ENCODE measurements around the gene RHOT1.
"Not testable (repeated sequence)": the region's sequence is repeated elsewhere in the genome, so short reads cannot be mapped to it uniquely, and the experiment has no call there.

Gene RHOT1

GRCh38 chr17:32159586-32160438, 17.5 kb downstream of the RHOT1 start:
- no peak for DNase-seq (ENCODE audit: low read depth in 2 of 2)

DNA sequence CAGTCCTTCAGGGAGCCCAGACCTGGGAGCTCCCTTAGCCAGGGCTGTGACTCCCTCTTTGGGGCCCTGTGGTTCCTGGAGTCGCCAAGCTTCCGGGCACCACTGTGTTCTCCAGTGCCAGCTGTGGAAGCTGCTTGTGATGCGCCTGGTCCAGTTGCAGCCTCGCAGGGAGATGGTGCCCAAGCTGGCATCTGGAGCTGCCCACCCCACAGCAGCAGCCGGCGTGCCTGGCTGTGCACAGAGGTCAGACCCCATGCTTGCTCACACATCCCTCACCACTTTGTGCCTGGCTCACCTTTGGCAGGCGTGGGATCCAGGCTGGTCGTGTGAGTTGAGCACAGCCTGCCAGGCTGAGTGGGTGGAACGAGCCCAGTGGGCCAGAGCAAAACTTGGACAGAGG, 18.2 kb downstream of the RHOT1 start:
- DNase-seq (ENCODE audit: low read depth in 2 of 2): no peak

DNA sequence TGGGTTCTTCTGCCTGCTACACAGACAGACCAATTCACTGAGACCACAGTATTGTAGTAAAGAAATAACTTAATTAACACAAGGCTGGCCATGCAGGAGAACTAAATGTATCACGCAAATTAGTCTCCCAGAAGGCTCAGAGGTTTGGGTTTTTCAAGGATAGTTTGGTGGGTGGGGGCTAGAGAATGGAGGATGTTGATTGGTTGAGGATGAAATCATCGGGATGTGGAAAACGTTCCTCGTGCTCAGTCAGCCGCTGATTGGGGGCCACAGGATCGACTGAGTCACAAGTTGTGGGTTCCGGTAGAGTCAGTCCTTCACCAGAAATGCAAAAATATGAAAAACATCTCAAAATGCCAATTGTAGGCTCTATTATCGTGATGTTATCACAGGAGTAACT, 18.7 kb downstream of the RHOT1 start:
- no peak for DNase-seq (ENCODE audit: low read depth in 2 of 2)

GRCh38 chr17:32161506-32162365, 19.4 kb downstream of the RHOT1 start:
- DNase-seq (ENCODE audit: low read depth in 2 of 2): no peak

DNA sequence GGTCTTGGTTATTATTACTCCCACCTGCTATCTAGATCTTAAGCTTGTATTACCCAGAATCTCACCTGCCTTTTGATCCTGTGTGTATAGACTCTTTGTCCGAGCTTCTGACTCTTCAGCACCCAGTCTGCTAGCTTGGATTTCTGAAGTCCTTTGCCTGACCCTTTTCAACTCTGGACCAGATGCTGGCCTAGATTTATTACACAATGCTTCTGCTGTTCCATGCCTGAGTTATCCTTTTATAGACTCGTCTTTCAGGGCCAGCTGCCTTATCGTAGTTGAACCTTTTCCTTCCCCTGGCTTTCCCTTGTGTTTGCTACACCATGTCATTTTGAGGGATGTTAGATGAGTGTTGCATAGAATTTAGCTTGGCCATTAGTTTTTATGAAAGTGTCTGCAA, 32.6 kb downstream of the RHOT1 start:
- no peak for DNase-seq (ENCODE audit: low read depth in 2 of 2)

- DNase-seq (ENCODE audit: low read depth in 2 of 2): not testable (repeated sequence)
These were observed 36.4 kb downstream of the RHOT1 start for GRCh38 chr17:32178679-32179078.

DNA sequence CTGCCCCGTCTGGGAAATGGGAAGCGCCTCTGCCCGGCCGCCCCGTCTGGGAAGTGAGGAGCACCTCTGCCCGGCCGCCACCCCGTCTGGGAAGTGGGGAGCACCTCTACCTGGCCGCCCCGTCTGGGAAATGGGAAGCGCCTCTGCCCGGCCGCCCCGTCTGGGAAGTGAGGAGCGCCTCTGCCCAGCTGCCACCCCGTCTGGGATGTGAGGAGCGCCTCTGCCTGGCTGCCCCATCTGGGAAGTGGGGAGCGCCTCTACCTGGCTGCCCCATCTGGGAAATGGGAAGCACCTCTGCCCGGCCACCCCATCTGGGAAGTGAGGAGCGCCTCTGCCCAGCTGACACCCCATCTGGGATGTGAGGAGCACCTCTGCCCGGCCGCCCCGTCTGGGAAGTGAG, 36.8 kb downstream of the RHOT1 start:
- DNase-seq (ENCODE audit: low read depth in 2 of 2): not testable (repeated sequence)

DNA sequence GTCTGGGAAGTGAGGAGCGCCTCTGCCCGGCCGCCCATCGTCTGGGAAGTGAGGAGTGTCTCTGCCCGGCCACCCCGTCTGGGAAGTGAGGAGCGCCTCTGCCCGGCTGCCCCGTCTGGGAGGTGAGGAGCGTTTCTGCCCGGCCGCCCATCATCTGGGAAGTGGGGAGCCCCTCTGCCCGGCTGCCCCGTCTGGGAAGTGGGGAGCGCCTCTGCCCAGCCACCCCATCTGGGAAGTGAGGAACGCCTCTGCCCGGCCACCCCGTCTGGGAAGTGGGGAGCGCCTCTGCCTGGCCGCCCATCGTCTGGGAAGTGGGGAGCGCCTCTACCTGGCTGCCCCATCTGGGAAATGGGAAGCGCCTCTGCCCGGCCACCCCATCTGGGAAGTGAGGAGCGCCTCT, 37.2 kb downstream of the RHOT1 start:
- not testable (repeated sequence) for DNase-seq (ENCODE audit: low read depth in 2 of 2)

GRCh38 chr17:32180262-32180661, 38.0 kb downstream of the RHOT1 start:
- DNase-seq (ENCODE audit: low read depth in 2 of 2): not testable (repeated sequence)

DNA sequence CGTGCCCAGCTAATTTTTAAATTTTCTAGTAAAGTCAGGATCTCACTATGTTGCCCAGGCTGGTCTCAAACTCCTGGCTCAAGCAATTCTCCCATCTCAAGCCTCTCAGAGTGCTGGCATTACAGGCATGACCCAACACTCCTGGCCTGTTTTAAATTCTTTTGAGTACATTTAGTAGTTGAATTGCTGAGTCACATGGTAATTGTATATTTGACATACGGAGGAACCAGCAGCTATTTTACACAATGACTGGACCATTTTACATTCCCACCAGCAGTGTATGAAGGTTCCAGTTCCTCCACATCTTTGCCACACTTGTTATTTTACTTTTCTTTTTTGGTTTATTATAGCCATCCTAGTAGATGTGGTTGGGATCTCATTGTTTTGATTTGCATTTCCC, 43.6 kb downstream of the RHOT1 start:
- no peak for DNase-seq (ENCODE audit: low read depth in 2 of 2)

- DNase-seq (ENCODE audit: low read depth in 2 of 2): no peak
These were observed 45.0 kb downstream of the RHOT1 start for GRCh38 chr17:32187271-32187670.

- no peak for DNase-seq (ENCODE audit: low read depth in 2 of 2)
These were observed 47.0 kb downstream of the RHOT1 start for GRCh38 chr17:32189343-32189742.

GRCh38 chr17:32191306-32191705, 49.0 kb downstream of the RHOT1 start:
- no peak for DNase-seq (ENCODE audit: low read depth in 2 of 2)

DNA sequence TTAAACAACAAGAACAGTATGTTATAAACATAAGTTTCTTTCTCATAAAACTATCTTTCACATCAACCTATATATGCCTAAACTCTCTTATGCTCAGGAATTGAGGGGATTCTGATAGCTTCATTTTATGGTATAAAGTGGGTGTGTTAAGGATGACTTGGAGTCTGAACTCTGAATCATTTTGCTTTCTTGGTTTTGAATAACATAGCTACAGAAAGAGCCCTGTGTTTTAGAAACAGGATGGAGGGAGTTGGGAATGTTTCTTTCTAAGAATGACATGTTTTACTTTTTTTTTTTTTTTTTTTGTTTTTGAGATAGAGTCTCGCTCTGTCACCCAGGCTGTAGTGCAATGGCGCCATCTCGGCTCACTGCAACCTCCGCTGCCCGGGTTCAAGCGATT, 50.1 kb downstream of the RHOT1 start:
- DNase-seq (ENCODE audit: low read depth in 2 of 2): no peak

GRCh38 chr17:32197987-32198386, 55.7 kb downstream of the RHOT1 start:
- no peak for DNase-seq (ENCODE audit: low read depth in 2 of 2)

DNA sequence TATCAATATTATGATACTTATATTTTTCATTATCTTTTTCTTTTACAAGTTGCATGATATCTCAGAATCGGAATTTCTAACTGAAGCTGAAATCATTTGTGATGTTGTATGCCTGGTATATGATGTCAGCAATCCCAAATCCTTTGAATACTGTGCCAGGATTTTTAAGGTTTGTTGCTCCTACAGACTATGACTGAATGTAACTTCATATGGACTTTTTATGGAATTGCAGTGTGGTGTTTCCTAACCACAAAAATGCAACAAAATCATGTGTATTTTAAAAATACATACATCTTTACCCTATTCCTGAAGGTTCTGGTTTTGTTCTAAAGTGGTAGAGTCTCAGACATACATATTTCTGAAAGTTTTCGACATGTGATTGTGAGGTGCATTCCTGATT, 64.6 kb downstream of the RHOT1 start:
- no peak for DNase-seq (ENCODE audit: low read depth in 2 of 2)

- DNase-seq (ENCODE audit: low read depth in 2 of 2): no peak
These were observed 66.1 kb downstream of the RHOT1 start for GRCh38 chr17:32208436-32208835.

DNA sequence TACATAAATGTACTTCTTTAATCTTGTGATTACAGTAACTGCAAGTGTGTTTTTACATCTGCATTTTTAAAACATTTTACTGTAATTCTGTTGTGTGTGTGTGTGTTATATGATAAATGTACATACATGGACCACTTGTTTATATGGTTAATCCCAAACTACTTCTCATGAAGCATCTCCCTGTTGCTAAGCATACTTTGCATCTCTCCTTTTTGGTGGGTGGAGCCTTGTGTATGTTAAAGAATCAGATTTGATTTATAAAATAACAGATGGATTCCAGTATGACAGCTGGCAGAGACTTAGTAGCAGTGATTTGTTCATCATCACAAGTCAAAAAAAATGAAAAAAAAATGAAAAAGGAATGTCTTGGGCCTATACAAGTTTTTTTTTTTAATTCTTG, 67.3 kb downstream of the RHOT1 start:
- no peak for DNase-seq (ENCODE audit: low read depth in 2 of 2)

DNA sequence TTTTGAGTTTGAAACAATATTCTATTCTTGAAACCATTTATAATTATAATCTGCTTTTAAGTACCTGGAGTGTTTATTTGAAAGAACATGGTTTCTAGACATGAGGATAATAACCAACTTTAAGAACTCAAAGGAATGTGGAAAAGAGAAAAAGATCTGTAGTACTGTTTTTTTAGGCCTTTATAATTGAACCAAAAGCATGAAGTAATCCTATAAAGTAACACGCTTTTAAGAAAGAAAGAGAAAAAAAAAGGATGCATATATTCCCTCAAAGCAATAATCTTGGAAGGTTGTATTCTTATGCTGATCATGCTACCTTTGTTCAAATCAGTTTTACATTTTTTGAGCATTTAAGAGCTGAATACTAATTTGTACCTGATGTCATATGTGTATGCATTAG, 69.4 kb downstream of the RHOT1 start:
- DNase-seq (ENCODE audit: low read depth in 2 of 2): no peak

GRCh38 chr17:32215696-32216095, 73.4 kb downstream of the RHOT1 start:
- no peak for DNase-seq (ENCODE audit: low read depth in 2 of 2)

DNA sequence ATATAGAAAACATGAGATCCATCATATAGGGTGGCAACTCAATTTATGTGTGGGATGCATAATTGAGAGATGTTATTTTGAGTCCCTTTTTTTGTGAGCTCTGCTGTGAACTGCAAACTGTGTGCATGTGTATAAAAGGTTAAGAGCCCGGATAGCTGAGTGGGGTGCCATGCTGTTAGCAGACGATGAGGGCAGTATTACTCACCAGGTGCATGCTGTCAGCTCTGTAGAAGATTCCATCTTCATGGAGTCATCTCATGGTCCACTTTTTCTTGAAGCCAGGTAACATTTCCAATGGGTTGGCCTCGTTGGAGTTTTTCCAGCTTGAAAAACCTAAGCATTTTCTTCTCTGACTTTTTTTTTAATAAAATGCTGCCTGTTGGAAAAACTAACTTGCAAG, 80.3 kb downstream of the RHOT1 start:
- DNase-seq (ENCODE audit: low read depth in 2 of 2): no peak

- no peak for DNase-seq (ENCODE audit: low read depth in 2 of 2)
These were observed 81.4 kb downstream of the RHOT1 start for GRCh38 chr17:32223703-32224102.

DNA sequence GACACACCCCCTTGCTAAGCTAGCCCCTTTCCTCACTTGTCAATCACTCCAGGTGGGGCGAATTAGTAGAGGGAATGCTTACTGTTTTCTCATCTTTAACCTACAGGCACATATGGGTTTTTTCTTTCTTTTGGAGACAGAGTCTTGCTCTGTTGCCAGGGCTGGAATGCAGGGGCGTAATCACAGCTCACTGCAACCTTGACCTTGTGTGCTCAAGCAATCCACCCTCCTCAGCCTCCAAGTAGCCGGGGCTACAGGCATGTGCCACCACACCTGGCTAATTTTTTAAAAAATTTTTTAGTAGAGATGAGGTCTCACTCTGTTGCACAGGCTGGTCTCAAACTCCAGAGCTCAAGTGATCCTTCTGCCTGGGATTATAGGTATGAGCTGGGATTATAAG, 84.6 kb downstream of the RHOT1 start:
- DNase-seq (ENCODE audit: low read depth in 2 of 2): no peak
